Stimulated activated naive CD8-positive, alpha-beta T cell treated with anti-CD3 and anti-CD28 coated beads, Interleukin-15, Interleukin-2, amounts not matched to agents 100 ng/mL and 50 ng/mL, for 24 hours (primary cell): ENCODE results near the gene EMCN.
A peak's percentile ranks its signal among the peaks of the same experiment; 100 is the strongest.
"Not testable (repeated sequence)": the region's sequence is repeated elsewhere in the genome, so short reads cannot be mapped to it uniquely, and the experiment has no call there.

ENCODE experiments used
- H3K27ac Mint-ChIP-seq: one replicate; pipeline ENCODE4 v1.8.0; 2021; ENCODE audit warnings: mild to moderate bottlenecking, mixed read lengths
- H3K27me3 Mint-ChIP-seq: one replicate; pipeline ENCODE4 v1.8.0; 2021; ENCODE audit warnings: mixed read lengths
- H3K36me3 Mint-ChIP-seq: one replicate; pipeline ENCODE4 v1.8.0; 2021; ENCODE audit warnings: low read depth, mixed read lengths
- H3K4me1 Mint-ChIP-seq: one replicate; pipeline ENCODE4 v1.8.0; 2021; ENCODE audit warnings: low read depth, mixed read lengths
- H3K4me3 Mint-ChIP-seq: one replicate; pipeline ENCODE4 v1.8.0; 2021; ENCODE audit warnings: mild to moderate bottlenecking, mixed read lengths
- H3K9me3 Mint-ChIP-seq: one replicate; pipeline ENCODE4 v1.8.0; 2021; ENCODE audit warnings: mixed read lengths

The EMCN gene

GRCh38 chr4:100517864-100518341 lies at the start of gene EMCN:
TSS of gene EMCN (minus strand) at chr4:100518022. CDS start at chr4:100517914, 108 bp downstream.
- Mint-ChIP-seq H3K27me3 (peaks cover 16% of the 10 kb centered on the region), H3K9me3 (no peaks in the 10 kb centered on the region), H3K27ac (no peak within 1 kb of the TSS), H3K4me1 (no peaks in the 10 kb centered on the region), H3K36me3 (no peaks in the 10 kb centered on the region), H3K4me3 (no peak within 1 kb of the TSS)

GRCh38 chr4:100566396-100566795 lies 48.6 kb upstream of the EMCN start:
- H3K4me3 Mint-ChIP-seq = peak overlapping the region; percentile 43
- no peak overlapping the region for H3K27ac Mint-ChIP-seq
- H3K27me3 Mint-ChIP-seq = no peaks in the 10 kb centered on the region
- H3K9me3 Mint-ChIP-seq = no peaks in the 10 kb centered on the region
- H3K36me3 Mint-ChIP-seq = no peaks in the 10 kb centered on the region
- H3K4me1 Mint-ChIP-seq = peaks cover 14% of the 10 kb centered on the region

GRCh38 chr4:100557306-100557705 lies 39.5 kb upstream of the EMCN start:
- Mint-ChIP-seq H3K36me3 (no peaks in the 10 kb centered on the region), H3K4me3 (no peak overlapping the region), H3K4me1 (no peaks in the 10 kb centered on the region), H3K9me3 (peaks cover 3% of the 10 kb centered on the region), H3K27ac (no peak overlapping the region), H3K27me3 (peaks cover 11% of the 10 kb centered on the region)

- H3K4me1 Mint-ChIP-seq = no peaks in the 10 kb centered on the region
- H3K27me3 Mint-ChIP-seq = peaks cover 15% of the 10 kb centered on the region
- no peaks in the 10 kb centered on the region for H3K36me3 Mint-ChIP-seq
- no peaks in the 10 kb centered on the region for H3K9me3 Mint-ChIP-seq
- no peak overlapping the region for H3K27ac Mint-ChIP-seq
- no peak overlapping the region for H3K4me3 Mint-ChIP-seq
These were observed 38.0 kb upstream of the EMCN start for GRCh38 chr4:100555611-100556337.

GRCh38 chr4:100548200-100548560 lies 30.4 kb upstream of the EMCN start:
- Mint-ChIP-seq H3K36me3 (no peaks in the 10 kb centered on the region), H3K27me3 (peaks cover 5% of the 10 kb centered on the region), H3K4me3 (no peak overlapping the region), H3K4me1 (peaks cover 4% of the 10 kb centered on the region), H3K27ac (no peak overlapping the region), H3K9me3 (no peaks in the 10 kb centered on the region)

GRCh38 chr4:100547541-100548199 lies 29.8 kb upstream of the EMCN start:
- no peaks in the 10 kb centered on the region for H3K36me3 Mint-ChIP-seq
- H3K27me3 Mint-ChIP-seq = peaks cover 5% of the 10 kb centered on the region
- H3K4me3 Mint-ChIP-seq = no peak overlapping the region
- no peaks in the 10 kb centered on the region for H3K9me3 Mint-ChIP-seq
- no peak overlapping the region for H3K27ac Mint-ChIP-seq
- H3K4me1 Mint-ChIP-seq = peaks cover 4% of the 10 kb centered on the region

- H3K27ac Mint-ChIP-seq = no peak overlapping the region
- no peaks in the 10 kb centered on the region for H3K36me3 Mint-ChIP-seq
- peaks cover 4% of the 10 kb centered on the region for H3K4me1 Mint-ChIP-seq
- H3K27me3 Mint-ChIP-seq = no peaks in the 10 kb centered on the region
- no peak overlapping the region for H3K4me3 Mint-ChIP-seq
- H3K9me3 Mint-ChIP-seq = no peaks in the 10 kb centered on the region
These were observed 27.6 kb upstream of the EMCN start for GRCh38 chr4:100545427-100545826.

GRCh38 chr4:100540131-100540530 lies 22.3 kb upstream of the EMCN start:
- Mint-ChIP-seq H3K27me3 (peaks cover 4% of the 10 kb centered on the region), H3K9me3 (no peaks in the 10 kb centered on the region), H3K4me3 (no peak overlapping the region), H3K4me1 (peaks cover 4% of the 10 kb centered on the region), H3K36me3 (no peaks in the 10 kb centered on the region), H3K27ac (no peak overlapping the region)

GRCh38 chr4:100539706-100540105 lies 21.9 kb upstream of the EMCN start:
- H3K9me3 Mint-ChIP-seq = no peaks in the 10 kb centered on the region
- H3K36me3 Mint-ChIP-seq = no peaks in the 10 kb centered on the region
- H3K27ac Mint-ChIP-seq = no peak overlapping the region
- H3K4me3 Mint-ChIP-seq = no peak overlapping the region
- H3K4me1 Mint-ChIP-seq = peaks cover 4% of the 10 kb centered on the region
- peaks cover 4% of the 10 kb centered on the region for H3K27me3 Mint-ChIP-seq

GRCh38 chr4:100533741-100534140 lies 15.9 kb upstream of the EMCN start:
- peaks cover 4% of the 10 kb centered on the region for H3K4me1 Mint-ChIP-seq
- H3K9me3 Mint-ChIP-seq = peaks cover 13% of the 10 kb centered on the region
- no peak overlapping the region for H3K27ac Mint-ChIP-seq
- H3K36me3 Mint-ChIP-seq = no peaks in the 10 kb centered on the region
- peaks cover 8% of the 10 kb centered on the region for H3K27me3 Mint-ChIP-seq
- H3K4me3 Mint-ChIP-seq = no peak overlapping the region

- not testable (repeated sequence) for H3K4me1 Mint-ChIP-seq, H3K27me3 Mint-ChIP-seq, H3K4me3 Mint-ChIP-seq, H3K36me3 Mint-ChIP-seq, H3K27ac Mint-ChIP-seq
- H3K9me3 Mint-ChIP-seq = peaks cover 13% of the 10 kb centered on the region
These were observed 12.3 kb upstream of the EMCN start for GRCh38 chr4:100530161-100530560.

- Mint-ChIP-seq H3K4me1 (no peaks in the 10 kb centered on the region), H3K36me3 (no peaks in the 10 kb centered on the region), H3K9me3 (peaks cover 13% of the 10 kb centered on the region), H3K4me3 (no peak overlapping the region), H3K27me3 (no peaks in the 10 kb centered on the region), H3K27ac (no peak overlapping the region)
These were observed 7.9 kb upstream of the EMCN start for GRCh38 chr4:100525686-100526085.

- H3K4me1 Mint-ChIP-seq = no peaks in the 10 kb centered on the region
- no peak overlapping the region for H3K27ac Mint-ChIP-seq
- no peaks in the 10 kb centered on the region for H3K36me3 Mint-ChIP-seq
- H3K4me3 Mint-ChIP-seq = no peak overlapping the region
- peaks cover 14% of the 10 kb centered on the region for H3K27me3 Mint-ChIP-seq
- no peaks in the 10 kb centered on the region for H3K9me3 Mint-ChIP-seq
These were observed 1.4 kb upstream of the EMCN start for GRCh38 chr4:100519205-100519604.

- Mint-ChIP-seq H3K4me1 (no peaks in the 10 kb centered on the region), H3K27ac (no peak overlapping the region), H3K36me3 (no peaks in the 10 kb centered on the region), H3K27me3 (peaks cover 16% of the 10 kb centered on the region), H3K9me3 (no peaks in the 10 kb centered on the region), H3K4me3 (no peak overlapping the region)
These were observed 1.6 kb downstream of the EMCN start for GRCh38 chr4:100516225-100516624.

- H3K4me3 Mint-ChIP-seq = no peak overlapping the region
- H3K4me1 Mint-ChIP-seq = no peaks in the 10 kb centered on the region
- H3K27me3 Mint-ChIP-seq = peaks cover 16% of the 10 kb centered on the region
- no peaks in the 10 kb centered on the region for H3K36me3 Mint-ChIP-seq
- H3K27ac Mint-ChIP-seq = no peak overlapping the region
- H3K9me3 Mint-ChIP-seq = no peaks in the 10 kb centered on the region
These were observed 5.9 kb downstream of the EMCN start for GRCh38 chr4:100511896-100512295.

- H3K4me1 Mint-ChIP-seq = no peaks in the 10 kb centered on the region
- no peaks in the 10 kb centered on the region for H3K9me3 Mint-ChIP-seq
- no peaks in the 10 kb centered on the region for H3K36me3 Mint-ChIP-seq
- no peak overlapping the region for H3K27ac Mint-ChIP-seq
- H3K4me3 Mint-ChIP-seq = no peak overlapping the region
- peaks cover 5% of the 10 kb centered on the region for H3K27me3 Mint-ChIP-seq
These were observed 7.3 kb downstream of the EMCN start for GRCh38 chr4:100510551-100510950.
